Hematopoietic multipotent progenitor cell treated with erythropoietin and hydrocortisone succinate and interleukin-3 and kit ligand, for 17 days (in vitro differentiated cells): ENCODE measurements around the gene PAX8.

ENCODE experiments used
- DNase-seq: peaks from one replicate; pipeline ENCODE4 v3.0.0-alpha.2; 2015; ENCODE audit warnings: low spot score

The PAX8 gene

GRCh38 chr2:113183264-113183663 lies 95.5 kb downstream of the PAX8 start:
- no peak for DNase-seq

GRCh38 chr2:113182471-113183260 lies 96.1 kb downstream of the PAX8 start:
- DNase-seq: no peak

- peak; percentile 76 for DNase-seq
Observed at GRCh38 chr2:113181258-113182051, 97.3 kb downstream of the PAX8 start.

- no peak for DNase-seq
Observed at GRCh38 chr2:113180131-113180946, 98.4 kb downstream of the PAX8 start.

- DNase-seq: no peak
Observed at GRCh38 chr2:113179446-113180045, 99.2 kb downstream of the PAX8 start.

GRCh38 chr2:113178891-113179290 lies 99.8 kb downstream of the PAX8 start:
- no peak for DNase-seq

GRCh38 chr2:113178069-113178746 lies 100.5 kb downstream of the PAX8 start:
- DNase-seq: no peak

- no peak for DNase-seq
Observed at GRCh38 chr2:113176696-113177355, 101.9 kb downstream of the PAX8 start.

- no peak for DNase-seq
Observed at GRCh38 chr2:113175736-113176695, 102.7 kb downstream of the PAX8 start.

- peak; percentile 12 for DNase-seq
Observed at GRCh38 chr2:113175042-113175628, 103.6 kb downstream of the PAX8 start.

- DNase-seq: peak; percentile 27
Observed at GRCh38 chr2:113174376-113174750, 104.4 kb downstream of the PAX8 start.

- peak; percentile 44 for DNase-seq
Observed at GRCh38 chr2:113173542-113174375, 105.0 kb downstream of the PAX8 start, which contains the start of gene PSD4. Gene PSD4, plus strand, starts transcription at chr2:113173971. Its CDS starts 8,486 bp downstream, at chr2:113182457.

GRCh38 chr2:113172721-113173541 lies 105.8 kb downstream of the PAX8 start:
- DNase-seq: no peak

- DNase-seq: no peak
Observed at GRCh38 chr2:113171334-113172075, 107.2 kb downstream of the PAX8 start.

GRCh38 chr2:113169586-113169985 lies 109.1 kb downstream of the PAX8 start:
- DNase-seq: no peak

- DNase-seq: no peak
Observed at GRCh38 chr2:113169002-113169530, 109.7 kb downstream of the PAX8 start.
